ENCODE results near the gene NHERF2. TPM values are rescaled to one million over a fixed set of nuclear protein-coding genes. Genes with fewer than 3 reads are reported as not detected.

The NHERF2 gene
- total RNA-seq, 1 experiment from 2014 or later, result 174 TPM

GRCh38 chr16:2079311-2079800 lies 52.7 kb downstream of the NHERF2 start:
- no peaks in the 10 kb centered on the region for H3K36me3 ChIP-seq (ENCODE audit: control insufficient read depth, insufficient read depth, low read length)
- ChIA-PET POLR2A (no interaction called here), CTCF (interaction anchor here (0.7 kb wide), 1 partner anchor 27 kb away, joined by 13 read pairs; no protein-coding TSS in a partner anchor)
- no TSS peak for BruUV-seq (replicated peaks)
- ATAC-seq, result no peak
- no peak overlapping the region for H3K4me3 ChIP-seq (ENCODE audit: low read depth in 2 of 2, low read length in 2 of 2)
- no peaks in the 10 kb centered on the region for H3K4me1 ChIP-seq (ENCODE audit: control insufficient read depth, insufficient read depth, low read length)
- H3K9me3 ChIP-seq (ENCODE audit: control insufficient read depth, insufficient read depth, low read depth, low read length), result no peaks in the 10 kb centered on the region
- TF ChIP-seq SIN3A (IDR thresholded peaks at IDR 0.05; ENCODE audit: borderline replicate concordance, insufficient read depth, low read depth, low read length) (no peak), CTCF (IDR thresholded peaks at IDR 0.05) (no peak), POLR2AphosphoS5 (IDR thresholded peaks at IDR 0.05; ENCODE audit: low read depth, low read length) (no peak), TCF7L2 (IDR thresholded peaks at IDR 0.05; ENCODE audit: low read depth, low read length) (no peak)
- TF ChIP-seq, protein P1, sequence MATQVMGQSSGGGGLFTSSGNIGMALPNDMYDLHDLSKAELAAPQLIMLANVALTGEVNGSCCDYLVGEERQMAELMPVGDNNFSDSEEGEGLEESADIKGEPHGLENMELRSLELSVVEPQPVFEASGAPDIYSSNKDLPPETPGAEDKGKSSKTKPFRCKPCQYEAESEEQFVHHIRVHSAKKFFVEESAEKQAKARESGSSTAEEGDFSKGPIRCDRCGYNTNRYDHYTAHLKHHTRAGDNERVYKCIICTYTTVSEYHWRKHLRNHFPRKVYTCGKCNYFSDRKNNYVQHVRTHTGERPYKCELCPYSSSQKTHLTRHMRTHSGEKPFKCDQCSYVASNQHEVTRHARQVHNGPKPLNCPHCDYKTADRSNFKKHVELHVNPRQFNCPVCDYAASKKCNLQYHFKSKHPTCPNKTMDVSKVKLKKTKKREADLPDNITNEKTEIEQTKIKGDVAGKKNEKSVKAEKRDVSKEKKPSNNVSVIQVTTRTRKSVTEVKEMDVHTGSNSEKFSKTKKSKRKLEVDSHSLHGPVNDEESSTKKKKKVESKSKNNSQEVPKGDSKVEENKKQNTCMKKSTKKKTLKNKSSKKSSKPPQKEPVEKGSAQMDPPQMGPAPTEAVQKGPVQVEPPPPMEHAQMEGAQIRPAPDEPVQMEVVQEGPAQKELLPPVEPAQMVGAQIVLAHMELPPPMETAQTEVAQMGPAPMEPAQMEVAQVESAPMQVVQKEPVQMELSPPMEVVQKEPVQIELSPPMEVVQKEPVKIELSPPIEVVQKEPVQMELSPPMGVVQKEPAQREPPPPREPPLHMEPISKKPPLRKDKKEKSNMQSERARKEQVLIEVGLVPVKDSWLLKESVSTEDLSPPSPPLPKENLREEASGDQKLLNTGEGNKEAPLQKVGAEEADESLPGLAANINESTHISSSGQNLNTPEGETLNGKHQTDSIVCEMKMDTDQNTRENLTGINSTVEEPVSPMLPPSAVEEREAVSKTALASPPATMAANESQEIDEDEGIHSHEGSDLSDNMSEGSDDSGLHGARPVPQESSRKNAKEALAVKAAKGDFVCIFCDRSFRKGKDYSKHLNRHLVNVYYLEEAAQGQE (IDR thresholded peaks at IDR 0.05; ENCODE audit: insufficient read depth in 1 of 2, low read depth in 2 of 2, low read length in 1 of 2), result no peak
- DNase-seq (ENCODE audit: low read depth, low spot score), result no peak
- H3K27ac ChIP-seq (ENCODE audit: low read length), result no peak overlapping the region
- intact Hi-C loops (cut with micrococcal nuclease; ENCODE audit: unreplicated experiment), result no loop called here
- in situ Hi-C loops (cut with HindIII; ENCODE audit: low pct_unique_long_range_greater_than_20kb, low sequenced_read_pairs), result no loop called here
- no peaks in the 10 kb centered on the region for H3K27me3 ChIP-seq (ENCODE audit: control insufficient read depth, insufficient read depth, low read length)

DNA sequence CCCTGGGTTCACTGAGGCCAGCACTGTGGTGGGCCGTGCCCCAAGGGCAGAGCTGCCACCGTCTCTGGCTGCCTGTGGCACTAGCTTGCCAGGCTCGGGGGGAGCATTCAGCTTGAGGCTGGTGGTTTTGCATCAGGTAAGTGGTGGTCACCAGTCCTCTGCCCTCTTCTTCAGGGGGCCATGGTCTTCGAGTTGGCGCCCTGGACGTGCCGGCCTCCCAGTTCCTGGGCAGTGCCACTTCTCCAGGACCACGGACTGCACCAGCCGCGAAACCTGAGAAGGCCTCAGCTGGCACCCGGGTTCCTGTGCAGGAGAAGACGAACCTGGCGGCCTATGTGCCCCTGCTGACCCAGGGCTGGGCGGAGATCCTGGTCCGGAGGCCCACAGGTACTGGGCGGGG lies 53.3 kb downstream of the NHERF2 start:
- H3K27ac ChIP-seq (ENCODE audit: low read length), result no peak overlapping the region
- no peaks in the 10 kb centered on the region for H3K27me3 ChIP-seq (ENCODE audit: control insufficient read depth, insufficient read depth, low read length)
- no peak for ATAC-seq
- TF ChIP-seq, protein P1 (IDR thresholded peaks at IDR 0.05; ENCODE audit: insufficient read depth in 1 of 2, low read depth in 2 of 2, low read length in 1 of 2), result no peak
- TF ChIP-seq CTCF (IDR thresholded peaks at IDR 0.05) (no peak), SIN3A (IDR thresholded peaks at IDR 0.05; ENCODE audit: borderline replicate concordance, insufficient read depth, low read depth, low read length) (no peak), TCF7L2 (IDR thresholded peaks at IDR 0.05; ENCODE audit: low read depth, low read length) (no peak), POLR2AphosphoS5 (IDR thresholded peaks at IDR 0.05; ENCODE audit: low read depth, low read length) (no peak)
- H3K9me3 ChIP-seq (ENCODE audit: control insufficient read depth, insufficient read depth, low read depth, low read length), result no peaks in the 10 kb centered on the region
- intact Hi-C loops (cut with micrococcal nuclease; ENCODE audit: unreplicated experiment), result no loop called here
- no peak overlapping the region for H3K4me3 ChIP-seq (ENCODE audit: low read depth in 2 of 2, low read length in 2 of 2)
- H3K4me1 ChIP-seq (ENCODE audit: control insufficient read depth, insufficient read depth, low read length), result 0 out of 2 replicates have a peak, but pooled peaks cover 5% of the 10 kb centered on the region
- DNase-seq (ENCODE audit: low read depth, low spot score), result no peak
- H3K36me3 ChIP-seq (ENCODE audit: control insufficient read depth, insufficient read depth, low read length), result no peaks in the 10 kb centered on the region
- BruUV-seq (replicated peaks), result no TSS peak
- in situ Hi-C loops (cut with HindIII; ENCODE audit: low pct_unique_long_range_greater_than_20kb, low sequenced_read_pairs), result no loop called here
- ChIA-PET CTCF (no interaction called here), POLR2A (no interaction called here)

All from Panc1 (cell line).